K562 (cell line): ENCODE measurements around the gene SRCAP. TPM values are rescaled to one million over a fixed set of nuclear protein-coding genes. Genes with fewer than 3 reads are reported as not detected.

Experiments used
- ATAC-seq: fragments of 200-7000 bp; cut with Tn5 transposase; 3 replicates; pipeline ENCODE4 v1.9.1; 2020; ENCODE audit warnings: moderate library complexity
- BruUV-seq: library from RNA; stranded (reverse); fragments of 400-500 nt; replicated peaks from 2 replicates; lab custom pipeline; 2021; lab: Mats Ljungman, UMichigan
- CTCF ChIA-PET: fragments of 300-600 bp; formaldehyde crosslinking; extraction: SDS; loops from one replicate; lab custom pipeline; 2021; ENCODE audit warnings: low intra/inter-chr PET ratio; lab: Yijun Ruan, JAX
- POLR2A ChIA-PET: fragments of 300-600, 350-650 bp; sonication (Branson Sonifier 250); formaldehyde crosslinking; extraction: SDS; loops from one replicate; lab custom pipeline; 2021; ENCODE audit warnings: antibody characterized with exemption, inconsistent platforms; lab: Yijun Ruan, JAX
- DNase-seq, 4 experiments: peaks; one replicate each; pipeline versions ENCODE4 v3.0.0 to v3.0.0-alpha.2; 2011 to 2018; ENCODE audit warnings: low spot score in 3 of 4, mixed read lengths in 3 of 4; ENCODE audit errors: extremely low read depth in 1 of 4
- FAIRE-seq: peaks from 2 replicates; lab custom pipeline; 2011; peaks lifted over from hg19 to GRCh38; lab: Jason Lieb, UNC
- H2AFZ ChIP-seq: 2 replicates; pipeline ENCODE4 v1.6.0; 2011; ENCODE audit warnings: low read depth, low read length, control low read depth, inconsistent platforms
- H3K27ac ChIP-seq: fragments of 200-600 bp; 3 replicates; pipeline ENCODE4 v1.8.0; 2011; ENCODE audit warnings: low read depth, mild to moderate bottlenecking, control low read depth, inconsistent platforms, low read length, moderate library complexity, mixed read lengths; ENCODE audit errors: extremely low read depth
- H3K27me3 ChIP-seq, 2 experiments: fragments of 300-600 bp in 1 of 2; 2 replicates in 1 of 2; 3 replicates in 1 of 2; pipeline versions ENCODE4 v1.6.0 to v1.8.0; 2011; ENCODE audit warnings: inconsistent platforms in 2 of 2, low read length in 2 of 2, mild to moderate bottlenecking in 1 of 2, mixed read lengths in 1 of 2, moderate library complexity in 1 of 2; ENCODE audit not compliant: control insufficient read depth in 2 of 2, insufficient read depth in 2 of 2
- H3K36me3 ChIP-seq: fragments of 300-600 bp; 3 replicates; pipeline ENCODE4 v1.8.0; 2011; ENCODE audit warnings: mild to moderate bottlenecking, low read length, inconsistent platforms; ENCODE audit not compliant: control insufficient read depth, insufficient read depth
- H3K4me1 ChIP-seq, 2 experiments: fragments of 200-600 bp in 1 of 2; replicated peaks in 1 of 2; 2 replicates in 1 of 2; 3 replicates in 1 of 2; pipeline versions ENCODE4 v1.5.1 to v1.8.0; 2011; ENCODE audit warnings: inconsistent platforms in 2 of 2, low read length in 2 of 2, mild to moderate bottlenecking in 1 of 2, mixed read lengths in 1 of 2, moderate library complexity in 1 of 2; ENCODE audit not compliant: control insufficient read depth in 2 of 2, insufficient read depth in 2 of 2
- H3K4me2 ChIP-seq: 2 replicates; pipeline ENCODE4 v1.6.1; 2011; ENCODE audit warnings: low read length, control low read depth, inconsistent platforms, mixed read lengths; ENCODE audit not compliant: insufficient read depth
- H3K4me3 ChIP-seq: fragments of 200-600 bp; sonication (generic), shearing (Covaris generic); 2 replicates; pipeline ENCODE4 v1.5.1; 2016; ENCODE audit warnings: control low read depth, inconsistent platforms
- H3K79me2 ChIP-seq: fragments of 200-600 bp; 3 replicates; pipeline ENCODE4 v1.8.0; 2011; ENCODE audit warnings: low read length, inconsistent platforms; ENCODE audit not compliant: control insufficient read depth, insufficient read depth
- H3K9ac ChIP-seq, 2 experiments: 2 replicates each; pipeline versions ENCODE4 v1.6.0 to v1.6.1; 2011; ENCODE audit warnings: low read depth in 2 of 2, low read length in 2 of 2, control low read depth in 1 of 2, inconsistent platforms in 1 of 2, mild to moderate bottlenecking in 1 of 2, mixed read lengths in 1 of 2; ENCODE audit not compliant: insufficient read depth in 1 of 2
- H3K9me1 ChIP-seq: one replicate; pipeline ENCODE4 v1.6.0; 2011; ENCODE audit warnings: inconsistent platforms, mild to moderate bottlenecking, low read length, moderate library complexity; ENCODE audit not compliant: control insufficient read depth, insufficient read depth
- H3K9me3 ChIP-seq: replicated peaks from 2 replicates; pipeline ENCODE4 v1.5.1; 2011; ENCODE audit warnings: low read depth, low read length, inconsistent platforms; ENCODE audit not compliant: control insufficient read depth, insufficient read depth
- H4K20me1 ChIP-seq: replicated peaks from 2 replicates; pipeline ENCODE4 v1.6.1; 2011; ENCODE audit warnings: low read length, inconsistent platforms, mixed read lengths; ENCODE audit not compliant: control insufficient read depth, insufficient read depth
- MYNN ChIP-seq, 2 experiments: sonication (generic); formaldehyde crosslinking in 1 of 2; IDR thresholded peaks; 2 replicates each; pipeline versions ENCODE4 v1.5.0 to v1.6.1; 2016 to 2020; ENCODE audit warnings: antibody characterized with exemption in 1 of 2, missing genetic modification reagents in 1 of 2
- NKRF ChIP-seq: fragments of 450-650 bp; IDR thresholded peaks from 2 replicates; pipeline ENCODE4 v1.6.1; 2016; ENCODE audit warnings: borderline replicate concordance
- RBFOX2 ChIP-seq: fragments of 200-400 bp; formaldehyde crosslinking; IDR thresholded peaks from 2 replicates; pipeline ENCODE4 v1.6.1; 2017; ENCODE audit warnings: low read depth, mild to moderate bottlenecking, low read length, moderate library complexity
- WGBS: fragments of 100-300 bp; shearing (Covaris generic); methylation state at CpG from one replicate; pipeline ENCODE4 v1.1.6; 2016; ENCODE audit warnings: low coverage, mixed read lengths; ENCODE audit not compliant: insufficient coverage; ENCODE audit errors: missing lambda C conversion rate; 5-methylcytosine and 5-hydroxymethylcytosine counted together
- in situ Hi-C: fragments of 300-500 bp; cut with MboI; formaldehyde crosslinking; loops from 4 replicates; pipeline ENCODE4 v1.15.0; 2018; ENCODE audit warnings: inconsistent platforms, mixed read lengths
- intact Hi-C: fragments of 100-400 bp; cut with micrococcal nuclease; formaldehyde crosslinking; loops from 2 replicates; pipeline ENCODE4 v1.14.2; 2022
- polyA plus RNA-seq, 8 experiments: library from polyadenylated mRNA; depleted of rRNA in 4 of 8; stranded (reverse) in 5 of 8; unstranded in 3 of 8; fragments of >200 nt; fragmentation: Nextera tagmentation in 2 of 8; fragmentation: Illumina TruSeq in 1 of 8; extraction: Ambion mirVana in 2 of 8; extraction: Trizol in 1 of 8; gene quantifications; 2 replicates each; pipeline versions ENCODE4 v1.2.1 to v1.2.3, GENCODE V29; 2011 to 2014; ENCODE audit warnings: inconsistent platforms in 1 of 8, missing spikeins in 1 of 8
- total RNA-seq, 7 experiments: library from RNA; depleted of rRNA in 6 of 7; stranded (reverse); fragments of >200 nt in 6 of 7; fragmentation: Illumina TruSeq in 2 of 7; extraction: Trizol in 2 of 7; gene quantifications; 2 replicates each; pipeline versions ENCODE4 v1.2.1 to v1.2.3, GENCODE V29; 2011 to 2021; ENCODE audit warnings: low replicate concordance in 1 of 7

The SRCAP gene
- total and polyA plus RNA-seq, 9 of the 15 experiments (the other 6 are each of a cell fraction or from before 2014, with no cell fraction given), result 0.21 to 62.6 (median 5.8) TPM

- ATAC-seq (no peak), DNase-seq (no peak), FAIRE-seq (no peak)
- TF ChIP-seq RBFOX2 (0 out of 2 replicates have a peak, but pooled peaks have one; percentile 19), NKRF (no peak)
- BruUV-seq, result no TSS peak
- no peak overlapping the region for H3K4me2 ChIP-seq
- H3K4me3 ChIP-seq, result no peak overlapping the region
- H3K9ac ChIP-seq, result no peak overlapping the region
- peaks cover 94% of the 10 kb centered on the region for H3K36me3 ChIP-seq
- H3K27me3 ChIP-seq, result no peaks in the 10 kb centered on the region
- H3K9me1 ChIP-seq, result no peaks in the 10 kb centered on the region
- intact Hi-C loops (no loop called here), in situ Hi-C loops (no loop called here)
- ChIA-PET POLR2A (interaction anchor here (1.2 kb wide), 1 partner anchor 54 kb away, joined by 4 read pairs; no protein-coding TSS in a partner anchor), CTCF (no interaction called here)
- 0 out of 2 replicates have a peak, but pooled peaks cover 6% of the 10 kb centered on the region for H4K20me1 ChIP-seq
- H3K79me2 ChIP-seq, result peaks cover 23% of the 10 kb centered on the region
- no peak overlapping the region for H3K27ac ChIP-seq
- H3K4me1 ChIP-seq, result peaks cover 0 to 8% of the 10 kb centered on the region in 2 experiments; a peak in 1 of 5 replicates
- H3K9me3 ChIP-seq, result no peaks in the 10 kb centered on the region
- WGBS, result 83% methylated on average over 8 of the region's 9 CpGs
- no peak overlapping the region for H2AFZ ChIP-seq
Observed at GRCh38 chr16:30720694-30721093, 21.7 kb downstream of the SRCAP start.

GRCh38 chr16:30721167-30721566 is 22.2 kb downstream of the SRCAP start:
- DNase-seq (no peak), ATAC-seq (no peak), FAIRE-seq (no peak)
- H3K4me3 ChIP-seq, result no peak overlapping the region
- ChIA-PET CTCF (no interaction called here), POLR2A (interaction anchor here (1.1 to 2.6 kb wide), 4 partner anchors 10 to 54 kb away, joined by 4 to 10 read pairs (median 6); partner anchors contain the start of gene PHKG2)
- in situ Hi-C loops, result no loop called here
- intact Hi-C loops, result no loop called here
- no peak overlapping the region for H3K27ac ChIP-seq
- no peaks in the 10 kb centered on the region for H3K9me3 ChIP-seq
- H3K27me3 ChIP-seq, result no peaks in the 10 kb centered on the region
- WGBS, result 87% methylated on average over 8 of the region's 8 CpGs
- TF ChIP-seq MYNN (IDR thresholded peaks at IDR 0.05) (no peak), MYNN (CRISPR knock-in tag; IDR thresholded peaks at IDR 0.05) (no peak), RBFOX2 (peak; percentile 44)
- 0 out of 4 replicates have a peak overlapping the region, but pooled peaks of 1 of the 2 experiments have one; percentile 20 for H3K9ac ChIP-seq
- H3K9me1 ChIP-seq, result no peaks in the 10 kb centered on the region
- H3K79me2 ChIP-seq, result peaks cover 23% of the 10 kb centered on the region
- H4K20me1 ChIP-seq, result 0 out of 2 replicates have a peak, but pooled peaks cover 6% of the 10 kb centered on the region
- H3K4me2 ChIP-seq, result no peak overlapping the region
- BruUV-seq, result no TSS peak
- H2AFZ ChIP-seq, result no peak overlapping the region
- H3K36me3 ChIP-seq, result peaks cover 94% of the 10 kb centered on the region
- peaks cover 0 to 8% of the 10 kb centered on the region in 2 experiments; a peak in 1 of 5 replicates for H3K4me1 ChIP-seq
